Astrocyte (in vitro differentiated cells and primary cell): ENCODE data around the gene IGHMBP2. TPM values are rescaled to one million over a fixed set of nuclear protein-coding genes. Genes with fewer than 3 reads are reported as not detected.

Source experiments
- DNase-seq: peaks from one replicate; pipeline ENCODE4 v3.0.0-alpha.2; 2010; ENCODE audit warnings: low read depth
- FAIRE-seq: peaks from 2 replicates; lab custom pipeline; 2011; peaks lifted over from hg19 to GRCh38; lab: Jason Lieb, UNC
- H2AFZ ChIP-seq: 2 replicates; pipeline ENCODE4 v1.6.0; 2012; ENCODE audit warnings: low read depth, low read length, inconsistent platforms
- H3K27ac ChIP-seq: 2 replicates; pipeline ENCODE4 v1.5.1; 2011; ENCODE audit warnings: low read depth, low read length, inconsistent platforms
- H3K27me3 ChIP-seq: 2 replicates; pipeline ENCODE4 v1.6.0; 2011; ENCODE audit warnings: low read length, inconsistent platforms; ENCODE audit not compliant: insufficient read depth
- H3K36me3 ChIP-seq: 2 replicates; pipeline ENCODE4 v1.5.1; 2011; ENCODE audit warnings: low read length, inconsistent platforms; ENCODE audit not compliant: insufficient read depth
- H3K4me1 ChIP-seq: 2 replicates; pipeline ENCODE4 v1.5.1; 2011; ENCODE audit warnings: low read length, inconsistent platforms; ENCODE audit not compliant: insufficient read depth
- H3K4me2 ChIP-seq: 2 replicates; pipeline ENCODE4 v1.6.0; 2012; ENCODE audit warnings: low read length, inconsistent platforms
- H3K4me3 ChIP-seq: 2 replicates; pipeline ENCODE4 v1.5.1; 2011; ENCODE audit warnings: low read depth, mild to moderate bottlenecking, low read length, inconsistent platforms; ENCODE audit not compliant: insufficient read depth
- H3K79me2 ChIP-seq: 2 replicates; pipeline ENCODE4 v1.6.0; 2012; ENCODE audit warnings: mild to moderate bottlenecking, low read length, inconsistent platforms; ENCODE audit not compliant: insufficient read depth
- H3K9ac ChIP-seq: 2 replicates; pipeline ENCODE4 v1.6.0; 2012; ENCODE audit warnings: mild to moderate bottlenecking, low read length, inconsistent platforms
- H3K9me3 ChIP-seq: 2 replicates; pipeline ENCODE4 v1.5.1; 2012; ENCODE audit warnings: low read depth, mild to moderate bottlenecking, low read length, inconsistent platforms; ENCODE audit not compliant: insufficient read depth
- H4K20me1 ChIP-seq: 2 replicates; pipeline ENCODE4 v1.6.0; 2012; ENCODE audit warnings: low read length, inconsistent platforms; ENCODE audit not compliant: insufficient read depth
- H3K27ac Mint-ChIP-seq: one replicate; pipeline ENCODE4 v1.8.0; 2021; ENCODE audit warnings: mild to moderate bottlenecking, mixed read lengths; ENCODE audit not compliant: unreplicated experiment
- H3K27me3 Mint-ChIP-seq: one replicate; pipeline ENCODE4 v1.8.0; 2021; ENCODE audit warnings: low read depth, mixed read lengths; ENCODE audit not compliant: unreplicated experiment
- H3K36me3 Mint-ChIP-seq: one replicate; pipeline ENCODE4 v1.8.0; 2021; ENCODE audit warnings: low read depth, mixed read lengths; ENCODE audit not compliant: unreplicated experiment
- H3K4me1 Mint-ChIP-seq: one replicate; pipeline ENCODE4 v1.8.0; 2021; ENCODE audit warnings: low read depth, mixed read lengths; ENCODE audit not compliant: unreplicated experiment
- H3K4me3 Mint-ChIP-seq: one replicate; pipeline ENCODE4 v1.8.0; 2021; ENCODE audit warnings: mild to moderate bottlenecking, moderate library complexity, mixed read lengths; ENCODE audit not compliant: unreplicated experiment
- H3K9me3 Mint-ChIP-seq: one replicate; pipeline ENCODE4 v1.8.0; 2021; ENCODE audit warnings: mild to moderate bottlenecking, mixed read lengths; ENCODE audit not compliant: unreplicated experiment
- CTCF ChIP-seq: IDR thresholded peaks from 2 replicates; pipeline ENCODE4 v1.5.1; 2011; ENCODE audit warnings: low read depth, mild to moderate bottlenecking, inconsistent platforms, low read length, moderate library complexity; ENCODE audit not compliant: insufficient read depth
- EZH2 ChIP-seq: IDR thresholded peaks from 2 replicates; pipeline ENCODE4 v1.6.1; 2012; ENCODE audit warnings: mild to moderate bottlenecking, low read length, inconsistent platforms; ENCODE audit not compliant: insufficient read depth
- total RNA-seq: library from RNA; stranded (reverse); gene quantifications from 2 replicates; pipeline ENCODE4 v1.2.1, GENCODE V29; 2021

Gene IGHMBP2
- total RNA-seq, 1 donor from 2014 or later, result 14.0 TPM

DNA sequence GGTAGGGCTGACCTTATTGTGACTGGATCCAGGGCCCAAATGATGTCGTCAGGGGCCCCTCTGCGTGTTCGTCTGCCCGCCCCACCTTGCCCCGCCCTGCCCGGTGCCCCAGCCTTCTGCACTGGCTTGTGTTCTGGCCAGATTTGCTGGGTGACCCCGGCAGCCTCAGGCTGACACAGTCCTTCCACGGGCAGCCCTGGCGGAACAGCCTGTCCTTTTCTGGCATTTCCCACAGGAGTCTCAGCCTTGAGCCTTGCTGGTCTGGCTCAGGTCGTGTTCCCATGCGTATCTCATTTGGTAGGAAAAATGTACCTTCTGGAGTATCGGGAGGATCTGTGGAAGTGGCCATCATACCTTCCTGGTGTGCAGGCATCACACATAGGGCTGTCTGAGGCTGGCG is 31.0 kb downstream of the IGHMBP2 start:
- Histone ChIP-seq H3K4me3 (no peak overlapping the region), H3K36me3 (peaks cover 3% of the 10 kb centered on the region), H3K4me1 (no peaks in the 10 kb centered on the region), H3K9me3 (no peaks in the 10 kb centered on the region), H3K27me3 (no peaks in the 10 kb centered on the region), H3K9ac (no peak overlapping the region), H3K27ac (no peak overlapping the region), H3K79me2 (no peaks in the 10 kb centered on the region), H3K4me2 (no peak overlapping the region), H2AFZ (no peak overlapping the region), H4K20me1 (peaks cover 8% of the 10 kb centered on the region)
- Mint-ChIP-seq H3K4me3 (no peak overlapping the region), H3K36me3 (peaks cover 14% of the 10 kb centered on the region), H3K4me1 (no peaks in the 10 kb centered on the region), H3K27me3 (no peaks in the 10 kb centered on the region), H3K9me3 (no peaks in the 10 kb centered on the region), H3K27ac (no peak overlapping the region)
- FAIRE-seq (no peak), DNase-seq (no peak)
- TF ChIP-seq CTCF (no peak), EZH2 (no peak)

GRCh38 chr11:68935066-68935465 is 31.4 kb downstream of the IGHMBP2 start:
- Mint-ChIP-seq H3K36me3 (peaks cover 14% of the 10 kb centered on the region), H3K4me1 (no peaks in the 10 kb centered on the region), H3K9me3 (no peaks in the 10 kb centered on the region), H3K4me3 (no peak overlapping the region), H3K27ac (no peak overlapping the region), H3K27me3 (no peaks in the 10 kb centered on the region)
- no peak overlapping the region for H2AFZ ChIP-seq
- H3K4me2 ChIP-seq, result no peak overlapping the region
- no peak for DNase-seq
- FAIRE-seq, result no peak
- H3K79me2 ChIP-seq, result no peaks in the 10 kb centered on the region
- H3K4me1 ChIP-seq, result no peaks in the 10 kb centered on the region
- no peak for TF ChIP-seq CTCF
- H4K20me1 ChIP-seq, result peaks cover 8% of the 10 kb centered on the region
- no peaks in the 10 kb centered on the region for H3K9me3 ChIP-seq
- no peak overlapping the region for H3K9ac ChIP-seq
- H3K4me3 ChIP-seq, result no peak overlapping the region
- no peak overlapping the region for H3K27ac ChIP-seq
- H3K36me3 ChIP-seq, result peaks cover 2% of the 10 kb centered on the region
- H3K27me3 ChIP-seq, result no peaks in the 10 kb centered on the region

- Histone ChIP-seq H3K4me3 (no peak overlapping the region), H3K9ac (no peak overlapping the region), H3K27me3 (no peaks in the 10 kb centered on the region), H3K4me1 (no peaks in the 10 kb centered on the region), H4K20me1 (peaks cover 8% of the 10 kb centered on the region), H2AFZ (no peak overlapping the region), H3K79me2 (no peaks in the 10 kb centered on the region), H3K9me3 (no peaks in the 10 kb centered on the region), H3K36me3 (no peaks in the 10 kb centered on the region), H3K4me2 (no peak overlapping the region), H3K27ac (no peak overlapping the region)
- DNase-seq (no peak), FAIRE-seq (no peak)
- peaks cover 10% of the 10 kb centered on the region for H3K36me3 Mint-ChIP-seq
- no peak for TF ChIP-seq EZH2
- no peak for TF ChIP-seq CTCF
- H3K27ac Mint-ChIP-seq, result no peak overlapping the region
- H3K4me1 Mint-ChIP-seq, result no peaks in the 10 kb centered on the region
- no peaks in the 10 kb centered on the region for H3K27me3 Mint-ChIP-seq
- H3K9me3 Mint-ChIP-seq, result no peaks in the 10 kb centered on the region
- H3K4me3 Mint-ChIP-seq, result no peak overlapping the region
Measured at GRCh38 chr11:68935516-68936357, 32.0 kb downstream of the IGHMBP2 start.
